ENCODE results near the gene TVP23A.
A peak's percentile ranks its signal among the peaks of the same experiment; 100 is the strongest.
"Not testable (repeated sequence)": the region's sequence is repeated elsewhere in the genome, so short reads cannot be mapped to it uniquely, and the experiment has no call there.

TVP23A gene

GRCh38 chr16:10782628-10783027 is 36.0 kb downstream of the TVP23A start:
- DNase-seq (ENCODE audit: low read depth): no peak
- no peak overlapping the region for H3K4me3 ChIP-seq (ENCODE audit: low read depth, low read length)
- TF ChIP-seq MYC (IDR thresholded peaks at IDR 0.05; ENCODE audit: low read depth, low read length) (no peak), POLR2A (IDR thresholded peaks at IDR 0.05; ENCODE audit: extremely low read depth, insufficient read length) (no peak), MAX (IDR thresholded peaks at IDR 0.05; ENCODE audit: low read depth, low read length) (no peak)
- TF ChIP-seq, protein P1, sequence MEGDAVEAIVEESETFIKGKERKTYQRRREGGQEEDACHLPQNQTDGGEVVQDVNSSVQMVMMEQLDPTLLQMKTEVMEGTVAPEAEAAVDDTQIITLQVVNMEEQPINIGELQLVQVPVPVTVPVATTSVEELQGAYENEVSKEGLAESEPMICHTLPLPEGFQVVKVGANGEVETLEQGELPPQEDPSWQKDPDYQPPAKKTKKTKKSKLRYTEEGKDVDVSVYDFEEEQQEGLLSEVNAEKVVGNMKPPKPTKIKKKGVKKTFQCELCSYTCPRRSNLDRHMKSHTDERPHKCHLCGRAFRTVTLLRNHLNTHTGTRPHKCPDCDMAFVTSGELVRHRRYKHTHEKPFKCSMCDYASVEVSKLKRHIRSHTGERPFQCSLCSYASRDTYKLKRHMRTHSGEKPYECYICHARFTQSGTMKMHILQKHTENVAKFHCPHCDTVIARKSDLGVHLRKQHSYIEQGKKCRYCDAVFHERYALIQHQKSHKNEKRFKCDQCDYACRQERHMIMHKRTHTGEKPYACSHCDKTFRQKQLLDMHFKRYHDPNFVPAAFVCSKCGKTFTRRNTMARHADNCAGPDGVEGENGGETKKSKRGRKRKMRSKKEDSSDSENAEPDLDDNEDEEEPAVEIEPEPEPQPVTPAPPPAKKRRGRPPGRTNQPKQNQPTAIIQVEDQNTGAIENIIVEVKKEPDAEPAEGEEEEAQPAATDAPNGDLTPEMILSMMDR (IDR thresholded peaks at IDR 0.05; ENCODE audit: low read depth, low read length): no peak

- H3K4me3 ChIP-seq (ENCODE audit: low read depth, low read length): no peak overlapping the region
- TF ChIP-seq MAX (IDR thresholded peaks at IDR 0.05; ENCODE audit: low read depth, low read length) (no peak), POLR2A (IDR thresholded peaks at IDR 0.05; ENCODE audit: extremely low read depth, insufficient read length) (no peak), MYC (IDR thresholded peaks at IDR 0.05; ENCODE audit: low read depth, low read length) (no peak)
- TF ChIP-seq, protein P1 (IDR thresholded peaks at IDR 0.05; ENCODE audit: low read depth, low read length): no peak
- no peak for DNase-seq (ENCODE audit: low read depth)
These were observed 38.0 kb downstream of the TVP23A start for GRCh38 chr16:10780628-10781027.

GRCh38 chr16:10779908-10780307 is 38.7 kb downstream of the TVP23A start:
- H3K4me3 ChIP-seq (ENCODE audit: low read depth, low read length); DNase-seq (ENCODE audit: low read depth): not testable (repeated sequence)

DNA sequence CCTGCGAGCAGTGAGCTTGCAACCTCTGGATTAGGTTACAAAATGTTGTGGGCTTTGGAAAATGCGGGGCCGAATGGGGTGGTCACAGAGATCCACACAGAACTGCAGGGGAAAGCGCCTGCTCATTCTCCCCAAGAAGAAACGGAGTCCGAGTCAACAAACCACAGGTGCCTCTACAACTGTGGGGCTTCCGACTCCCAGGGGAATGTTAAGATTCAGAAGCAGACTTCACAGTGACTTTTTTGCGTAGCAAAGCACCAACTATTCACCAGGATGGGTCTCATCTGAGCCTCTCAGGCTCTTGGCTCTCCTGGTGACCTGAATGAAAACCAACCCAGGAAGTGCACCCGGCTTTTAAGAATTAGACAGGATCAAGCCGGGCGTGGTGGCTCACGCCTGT is 41.2 kb downstream of the TVP23A start:
- no peak for TF ChIP-seq MAX (IDR thresholded peaks at IDR 0.05; ENCODE audit: low read depth, low read length)
- TF ChIP-seq MYC (IDR thresholded peaks at IDR 0.05; ENCODE audit: low read depth, low read length): no peak
- TF ChIP-seq, protein P1 (IDR thresholded peaks at IDR 0.05; ENCODE audit: low read depth, low read length): no peak

GRCh38 chr16:10776923-10777322 is 41.7 kb downstream of the TVP23A start:
- DNase-seq (ENCODE audit: low read depth); H3K4me3 ChIP-seq (ENCODE audit: low read depth, low read length): not testable (repeated sequence)

More for the DNA sequence above, 41.2 kb downstream of the TVP23A start:
- no peak for DNase-seq (ENCODE audit: low read depth)
- H3K4me3 ChIP-seq (ENCODE audit: low read depth, low read length): no peak overlapping the region

GRCh38 chr16:10776280-10776679 is 42.3 kb downstream of the TVP23A start:
- no peak for DNase-seq (ENCODE audit: low read depth)
- no peak overlapping the region for H3K4me3 ChIP-seq (ENCODE audit: low read depth, low read length)
- no peak for TF ChIP-seq MYC (IDR thresholded peaks at IDR 0.05; ENCODE audit: low read depth, low read length)
- no peak for TF ChIP-seq MAX (IDR thresholded peaks at IDR 0.05; ENCODE audit: low read depth, low read length)
- TF ChIP-seq, protein P1 (IDR thresholded peaks at IDR 0.05; ENCODE audit: low read depth, low read length): no peak
- no peak for TF ChIP-seq POLR2A (IDR thresholded peaks at IDR 0.05; ENCODE audit: extremely low read depth, insufficient read length)

DNA sequence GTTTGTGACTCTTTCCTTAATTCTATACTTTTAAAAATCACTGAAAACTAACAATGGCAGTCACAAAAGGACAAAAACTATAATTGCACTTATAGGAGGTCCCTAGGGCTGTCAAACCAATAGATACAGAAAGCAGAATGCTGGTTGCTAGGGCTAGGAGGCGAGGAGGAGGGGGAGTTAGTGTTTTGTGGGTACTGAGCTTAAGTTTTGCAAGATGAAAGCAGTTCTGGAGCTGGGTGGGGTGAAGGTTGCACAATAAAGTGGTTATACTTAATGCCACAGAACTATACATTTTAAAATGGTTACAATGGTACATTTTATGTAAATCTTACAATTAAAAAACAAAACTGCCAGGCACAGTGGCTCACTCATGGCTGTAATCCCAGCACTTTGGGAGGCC is 47.7 kb downstream of the TVP23A start:
- no peak overlapping the region for H3K4me3 ChIP-seq (ENCODE audit: low read depth, low read length)
- peak; percentile 91 for DNase-seq (ENCODE audit: low read depth)
- TF ChIP-seq MYC (IDR thresholded peaks at IDR 0.05; ENCODE audit: low read depth, low read length) (peak; percentile 46; the same call in 1 of the 2 replicates), MAX (IDR thresholded peaks at IDR 0.05; ENCODE audit: low read depth, low read length) (0 out of 2 replicates have a peak, but pooled peaks have one; percentile 23), POLR2A (IDR thresholded peaks at IDR 0.05; ENCODE audit: extremely low read depth, insufficient read length) (no peak)
- TF ChIP-seq, protein P1 (IDR thresholded peaks at IDR 0.05; ENCODE audit: low read depth, low read length): no peak

Measured in NB4 (cell line).